Adrenal gland (tissue), 12 donors: ENCODE results near the gene PRKG1. TPM values are rescaled to one million over a fixed set of nuclear protein-coding genes. Genes with fewer than 3 reads are reported as not detected.

Experiments
- DNase-seq, 7 donors: peaks; one replicate each; pipeline ENCODE4 v3.0.0-alpha.2; 2019 to 2020
- H3K27ac ChIP-seq, 5 donors: fragments of 200-600 bp; sonication (generic) in 4 of 5; 1 replicate in 3 of 5; 2 replicates in 2 of 5; pipeline versions ENCODE4 v1.5.1 to v1.8.0; 2016 to 2020; ENCODE audit warnings: mild to moderate bottlenecking in 1 of 5
- H3K27me3 ChIP-seq: fragments of 200-600 bp; 2 replicates; pipeline ENCODE4 v1.8.0; 2021
- H3K36me3 ChIP-seq, 2 donors: fragments of 200-600 bp; replicated peaks in 1 of 2; 1 replicate in 1 of 2; 2 replicates in 1 of 2; pipeline versions ENCODE4 v1.5.1 to v1.8.0; 2018 to 2022
- H3K4me1 ChIP-seq, 2 donors: fragments of 200-600 bp; replicated peaks in 1 of 2; 1 replicate in 1 of 2; 2 replicates in 1 of 2; pipeline versions ENCODE4 v1.5.1 to v1.8.0; 2018 to 2021
- H3K4me3 ChIP-seq, 4 donors: fragments of 200-600 bp; sonication (generic) in 3 of 4; one replicate each; pipeline ENCODE4 v1.5.1; 2016 to 2018
- H3K9me3 ChIP-seq, 3 donors: fragments of 200-600 bp; sonication (generic) in 1 of 3; replicated peaks in 1 of 3; 1 replicate in 2 of 3; 2 replicates in 1 of 3; pipeline versions ENCODE4 v1.5.1 to v1.8.0; 2016 to 2021
- CTCF ChIP-seq, 6 experiments: fragments of 450-650 bp in 4 of 6; fragments of 200-600 bp in 2 of 6; sonication (generic) in 1 of 6; IDR thresholded peaks; 1 replicate in 5 of 6; 2 replicates in 1 of 6; pipeline versions ENCODE4 v1.5.1 to v1.8.0; 2016 to 2021; ENCODE audit warnings: antibody characterized with exemption in 6 of 6, mild to moderate bottlenecking in 2 of 6, moderate library complexity in 1 of 6
- POLR2A ChIP-seq, 2 donors: fragments of 450-650 bp; IDR thresholded peaks; one replicate each; pipeline ENCODE4 v1.6.1; 2017; ENCODE audit warnings: antibody characterized with exemption in 2 of 2, mild to moderate bottlenecking in 2 of 2, moderate library complexity in 1 of 2
- WGBS, 4 donors: extraction: QIAGEN DNeasy Blood & Tissue Kit in 2 of 4; methylation state at CpG; one replicate each; pipeline versions ENCODE4 v1.1.5 to v1.1.7; 2013 to 2017; 5-methylcytosine and 5-hydroxymethylcytosine counted together
- intact Hi-C, 2 donors: fragments of 100-400 bp; cut with DNase I; formaldehyde crosslinking; loops; one replicate each; pipeline versions ENCODE4 v1.14.1 to v1.15.0; 2022 to 2023
- polyA plus RNA-seq, 3 donors: library from polyadenylated mRNA; stranded (reverse); fragments of 200-250 nt in 2 of 3; fragments of 350-450 nt in 1 of 3; fragmentation: Illumina TruSeq in 1 of 3; extraction: RNeasy Lipid Tissue Mini Kit (QIAGEN cat#74804) in 1 of 3; gene quantifications; one replicate each; pipeline ENCODE4 v1.2.3, GENCODE V29; 2013 to 2014
- total RNA-seq, 9 donors: library from RNA; depleted of rRNA in 4 of 9; stranded (reverse); fragments of >200 nt in 4 of 9; fragments of 120-200 nt in 1 of 9; fragmentation: NEBNext Ultra II Directional in 1 of 9; extraction: Animal tissue kit (Norgen Biotek cat#: 25700) in 1 of 9; gene quantifications; one replicate each; pipeline versions ENCODE4 v1.1.0 to v1.2.4, GENCODE V29; 2013 to 2023
- donor health status: healthy with polysubstance abuse.
- donor health status: Bipolar disorder and iron deficiency.
- donor health status: DM: yes; HTN: yes; CAD: no.
- donor health status: DM: no; HTN: no; CAD: no.
- donor health status: DM: no; HTN: no; CAD: no.
- donor health status: DM: yes; HTN: yes; CAD: no.

Gene PRKG1
- total and polyA plus RNA-seq, 12 donors, result 6.9 to 104 (median 29.7) TPM

GRCh38 chr10:52121688-52122087 lies 1047.4 kb downstream of the PRKG1 start:
- 68 to 77% (median 71%) methylated on average over 4 of the region's 4 CpGs for WGBS, 4 donors
- no peak for DNase-seq

GRCh38 chr10:52128056-52128683 lies 1053.9 kb downstream of the PRKG1 start:
- Histone ChIP-seq H3K9me3 (no peaks in the 10 kb centered on the region), H3K36me3 (no peaks in the 10 kb centered on the region), H3K27ac (no peak overlapping the region), H3K4me3 (no peak overlapping the region), H3K27me3 (no peaks in the 10 kb centered on the region), H3K4me1 (no peaks in the 10 kb centered on the region)
- no peak for DNase-seq
- TF ChIP-seq POLR2A (IDR thresholded peaks at IDR 0.05) (no peak), CTCF (IDR thresholded peaks at IDR 0.05) (no peak)
- 77 to 83% (median 81%) methylated on average over 8 of the region's 8 CpGs for WGBS, 4 donors
- intact Hi-C loops, result no loop called here

More at GRCh38 chr10:52121688-52122087, 1047.4 kb downstream of the PRKG1 start:
- Histone ChIP-seq H3K27me3 (no peaks in the 10 kb centered on the region), H3K36me3 (no peaks in the 10 kb centered on the region), H3K4me1 (no peaks in the 10 kb centered on the region), H3K4me3 (no peak overlapping the region), H3K9me3 (no peaks in the 10 kb centered on the region), H3K27ac (no peak overlapping the region)
- intact Hi-C loops, result no loop called here
- TF ChIP-seq POLR2A (IDR thresholded peaks at IDR 0.05), result no peak
- no peak for TF ChIP-seq CTCF (IDR thresholded peaks at IDR 0.05)

- no peaks in the 10 kb centered on the region for H3K9me3 ChIP-seq
- no peaks in the 10 kb centered on the region for H3K27me3 ChIP-seq
- WGBS, 4 donors, result 92 to 96% (median 94%) methylated on average over 3 of the region's 3 CpGs
- H3K4me1 ChIP-seq, result no peaks in the 10 kb centered on the region
- H3K36me3 ChIP-seq, result no peaks in the 10 kb centered on the region
- no peak for TF ChIP-seq CTCF (IDR thresholded peaks at IDR 0.05)
- no peak overlapping the region for H3K4me3 ChIP-seq
- no peak overlapping the region for H3K27ac ChIP-seq
- no peak for DNase-seq
- intact Hi-C loops, result no loop called here
Observed at GRCh38 chr10:52129410-52130178, 1055.3 kb downstream of the PRKG1 start.

GRCh38 chr10:52135101-52135500 lies 1060.8 kb downstream of the PRKG1 start:
- intact Hi-C loops, result no loop called here
- 71 to 84% (median 78%) methylated on average over 2 of the region's 2 CpGs for WGBS, 4 donors
- Histone ChIP-seq H3K4me3 (no peak overlapping the region), H3K9me3 (no peaks in the 10 kb centered on the region), H3K36me3 (no peaks in the 10 kb centered on the region), H3K27me3 (no peaks in the 10 kb centered on the region), H3K27ac (no peak overlapping the region), H3K4me1 (no peaks in the 10 kb centered on the region)
- DNase-seq, result no peak
- TF ChIP-seq POLR2A (IDR thresholded peaks at IDR 0.05) (no peak), CTCF (IDR thresholded peaks at IDR 0.05) (no peak)
